Measurements from ENCODE around the gene UBE2E1.

UBE2E1 gene

GRCh38 chr3:23819599-23820360 is 14.0 kb downstream of the UBE2E1 start:
- H3K4me2 ChIP-seq (ENCODE audit: low read length), result no peak overlapping the region
- no peaks in the 10 kb centered on the region for H3F3A ChIP-seq (ENCODE audit: insufficient read depth, low read length)
- TF ChIP-seq CTCF (IDR thresholded peaks at IDR 0.05; ENCODE audit: low read length) (no peak), EZH2 (IDR thresholded peaks at IDR 0.05; ENCODE audit: borderline replicate concordance, low read length) (no peak)
- no peaks in the 10 kb centered on the region for H3K27me3 ChIP-seq (ENCODE audit: insufficient read depth, low read length)
- no peak overlapping the region for H3K4me3 ChIP-seq (ENCODE audit: low read depth, low read length, poor library complexity, severe bottlenecking)
- no peaks in the 10 kb centered on the region for H3K9me2 ChIP-seq (ENCODE audit: low read depth, low read length)
- peaks cover 10% of the 10 kb centered on the region for H3K4me1 ChIP-seq (ENCODE audit: insufficient read depth, low read length, severe bottlenecking)
- no peak overlapping the region for H2AFZ ChIP-seq (ENCODE audit: low read length)
- H3K79me2 ChIP-seq (ENCODE audit: insufficient read depth, low read length), result no peaks in the 10 kb centered on the region
- no peak overlapping the region for H3K27ac ChIP-seq (ENCODE audit: low read depth, low read length, poor library complexity, severe bottlenecking)
- H4K20me1 ChIP-seq (ENCODE audit: insufficient read depth, low read length), result peaks cover 13% of the 10 kb centered on the region; the same call in 1 of the 2 replicates
- no peaks in the 10 kb centered on the region for H3K9me3 ChIP-seq (ENCODE audit: low read length)
- H3K36me3 ChIP-seq (ENCODE audit: insufficient read depth, low read length), result peaks cover 34% of the 10 kb centered on the region
- no peak overlapping the region for H3K9ac ChIP-seq (ENCODE audit: low read length)

GRCh38 chr3:23820888-23821287 is 15.1 kb downstream of the UBE2E1 start:
- H3K27me3 ChIP-seq (ENCODE audit: insufficient read depth, low read length), result no peaks in the 10 kb centered on the region
- no peak overlapping the region for H2AFZ ChIP-seq (ENCODE audit: low read length)
- no peaks in the 10 kb centered on the region for H3K9me3 ChIP-seq (ENCODE audit: low read length)
- H3K79me2 ChIP-seq (ENCODE audit: insufficient read depth, low read length), result no peaks in the 10 kb centered on the region
- peaks cover 13% of the 10 kb centered on the region; the same call in 1 of the 2 replicates for H4K20me1 ChIP-seq (ENCODE audit: insufficient read depth, low read length)
- no peak overlapping the region for H3K4me3 ChIP-seq (ENCODE audit: low read depth, low read length, poor library complexity, severe bottlenecking)
- no peak overlapping the region for H3K27ac ChIP-seq (ENCODE audit: low read depth, low read length, poor library complexity, severe bottlenecking)
- peaks cover 12% of the 10 kb centered on the region for H3K4me1 ChIP-seq (ENCODE audit: insufficient read depth, low read length, severe bottlenecking)
- H3F3A ChIP-seq (ENCODE audit: insufficient read depth, low read length), result no peaks in the 10 kb centered on the region
- TF ChIP-seq CTCF (IDR thresholded peaks at IDR 0.05; ENCODE audit: low read length) (no peak), EZH2 (IDR thresholded peaks at IDR 0.05; ENCODE audit: borderline replicate concordance, low read length) (no peak)
- peaks cover 25% of the 10 kb centered on the region for H3K36me3 ChIP-seq (ENCODE audit: insufficient read depth, low read length)
- H3K9ac ChIP-seq (ENCODE audit: low read length), result no peak overlapping the region
- no peak overlapping the region for H3K4me2 ChIP-seq (ENCODE audit: low read length)
- no peaks in the 10 kb centered on the region for H3K9me2 ChIP-seq (ENCODE audit: low read depth, low read length)

GRCh38 chr3:23821858-23822257 is 16.1 kb downstream of the UBE2E1 start:
- TF ChIP-seq CTCF (IDR thresholded peaks at IDR 0.05; ENCODE audit: low read length), result no peak
- TF ChIP-seq EZH2 (IDR thresholded peaks at IDR 0.05; ENCODE audit: borderline replicate concordance, low read length), result no peak
- no peak overlapping the region for H3K27ac ChIP-seq (ENCODE audit: low read depth, low read length, poor library complexity, severe bottlenecking)

More at GRCh38 chr3:23821858-23822257, 16.1 kb downstream of the UBE2E1 start:
- H3K9me3 ChIP-seq (ENCODE audit: low read length), result no peaks in the 10 kb centered on the region
- no peaks in the 10 kb centered on the region for H3K9me2 ChIP-seq (ENCODE audit: low read depth, low read length)
- H3K79me2 ChIP-seq (ENCODE audit: insufficient read depth, low read length), result no peaks in the 10 kb centered on the region
- H3K9ac ChIP-seq (ENCODE audit: low read length), result no peak overlapping the region
- H3K4me1 ChIP-seq (ENCODE audit: insufficient read depth, low read length, severe bottlenecking), result peaks cover 12% of the 10 kb centered on the region
- no peaks in the 10 kb centered on the region for H3K27me3 ChIP-seq (ENCODE audit: insufficient read depth, low read length)
- H3K4me3 ChIP-seq (ENCODE audit: low read depth, low read length, poor library complexity, severe bottlenecking), result no peak overlapping the region
- peaks cover 27% of the 10 kb centered on the region for H3K36me3 ChIP-seq (ENCODE audit: insufficient read depth, low read length)
- no peak overlapping the region for H2AFZ ChIP-seq (ENCODE audit: low read length)
- H4K20me1 ChIP-seq (ENCODE audit: insufficient read depth, low read length), result peaks cover 13% of the 10 kb centered on the region; the same call in 1 of the 2 replicates
- H3K4me2 ChIP-seq (ENCODE audit: low read length), result no peak overlapping the region
- H3F3A ChIP-seq (ENCODE audit: insufficient read depth, low read length), result no peaks in the 10 kb centered on the region
